ENCODE data around the gene PDE5A. TPM values are rescaled to one million over a fixed set of nuclear protein-coding genes. Genes with fewer than 3 reads are reported as not detected.
A peak's percentile ranks its signal among the peaks of the same experiment; 100 is the strongest.

The PDE5A gene
- total RNA-seq, 3 donors from 2014 or later = 7.5 to 49.8 (median 21.6) TPM

DNA sequence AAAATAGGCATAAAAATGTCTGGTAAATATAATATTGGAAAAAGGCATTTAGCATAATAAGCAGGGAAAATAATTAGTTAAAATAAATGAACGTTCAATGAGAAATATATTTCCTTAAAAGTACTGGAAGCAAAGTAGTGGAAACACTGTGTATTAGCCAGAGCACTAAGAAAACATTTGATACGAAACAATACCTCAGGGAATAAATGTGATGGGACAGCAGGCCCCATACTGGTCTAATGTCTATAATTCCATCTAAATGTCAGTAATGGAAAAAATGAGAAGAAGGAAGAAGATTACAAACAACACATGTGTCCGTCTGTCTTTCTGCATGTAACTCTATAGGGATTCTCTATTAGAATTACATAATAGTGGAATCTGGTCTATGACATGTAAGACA lies 79.0 kb downstream of the PDE5A start:
- Histone ChIP-seq H3K9me3 (no peaks in the 10 kb centered on the region), H3K4me1 (no peaks in the 10 kb centered on the region), H3K4me3 (no peak overlapping the region), H3K36me3 (no peaks in the 10 kb centered on the region), H3K27ac (no peak overlapping the region), H3K27me3 (no peaks in the 10 kb centered on the region)
- DNase-seq (ENCODE audit: low spot score in 2 of 2) = no peak
- intact Hi-C loops (cut with DNase I; ENCODE audit: low total_unique reads) = no loop called here
- TF ChIP-seq, protein P1, sequence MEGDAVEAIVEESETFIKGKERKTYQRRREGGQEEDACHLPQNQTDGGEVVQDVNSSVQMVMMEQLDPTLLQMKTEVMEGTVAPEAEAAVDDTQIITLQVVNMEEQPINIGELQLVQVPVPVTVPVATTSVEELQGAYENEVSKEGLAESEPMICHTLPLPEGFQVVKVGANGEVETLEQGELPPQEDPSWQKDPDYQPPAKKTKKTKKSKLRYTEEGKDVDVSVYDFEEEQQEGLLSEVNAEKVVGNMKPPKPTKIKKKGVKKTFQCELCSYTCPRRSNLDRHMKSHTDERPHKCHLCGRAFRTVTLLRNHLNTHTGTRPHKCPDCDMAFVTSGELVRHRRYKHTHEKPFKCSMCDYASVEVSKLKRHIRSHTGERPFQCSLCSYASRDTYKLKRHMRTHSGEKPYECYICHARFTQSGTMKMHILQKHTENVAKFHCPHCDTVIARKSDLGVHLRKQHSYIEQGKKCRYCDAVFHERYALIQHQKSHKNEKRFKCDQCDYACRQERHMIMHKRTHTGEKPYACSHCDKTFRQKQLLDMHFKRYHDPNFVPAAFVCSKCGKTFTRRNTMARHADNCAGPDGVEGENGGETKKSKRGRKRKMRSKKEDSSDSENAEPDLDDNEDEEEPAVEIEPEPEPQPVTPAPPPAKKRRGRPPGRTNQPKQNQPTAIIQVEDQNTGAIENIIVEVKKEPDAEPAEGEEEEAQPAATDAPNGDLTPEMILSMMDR (IDR thresholded peaks at IDR 0.05) = no peak

DNA sequence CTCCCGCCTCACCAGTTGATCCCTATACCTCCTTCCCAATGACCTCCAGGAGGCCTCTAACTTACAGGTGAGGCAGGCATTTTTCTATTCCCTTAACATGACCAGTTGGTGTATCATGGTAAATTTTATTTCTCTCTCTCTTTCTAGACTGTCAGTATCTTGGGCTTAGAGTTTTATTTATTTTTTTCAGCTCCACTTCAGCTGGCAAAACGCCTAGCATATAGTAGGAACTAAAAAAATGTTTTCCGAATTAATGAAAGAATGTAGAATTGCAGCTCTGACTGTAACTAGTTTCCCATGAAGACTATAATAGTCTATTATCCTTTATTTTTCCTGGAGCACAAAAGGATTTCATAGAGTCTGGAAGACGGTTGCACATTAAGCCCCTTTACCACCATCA lies 84.8 kb downstream of the PDE5A start:
- Histone ChIP-seq H3K4me1 (no peaks in the 10 kb centered on the region), H3K27me3 (no peaks in the 10 kb centered on the region), H3K9me3 (no peaks in the 10 kb centered on the region), H3K27ac (peak overlapping the region; percentile 33 to 34), H3K4me3 (no peak overlapping the region), H3K36me3 (no peaks in the 10 kb centered on the region)
- intact Hi-C loops (cut with DNase I; ENCODE audit: low total_unique reads) = no loop called here
- DNase-seq (ENCODE audit: low spot score in 2 of 2) = no peak
- no peak for TF ChIP-seq POLR2A (IDR thresholded peaks at IDR 0.05)

DNA sequence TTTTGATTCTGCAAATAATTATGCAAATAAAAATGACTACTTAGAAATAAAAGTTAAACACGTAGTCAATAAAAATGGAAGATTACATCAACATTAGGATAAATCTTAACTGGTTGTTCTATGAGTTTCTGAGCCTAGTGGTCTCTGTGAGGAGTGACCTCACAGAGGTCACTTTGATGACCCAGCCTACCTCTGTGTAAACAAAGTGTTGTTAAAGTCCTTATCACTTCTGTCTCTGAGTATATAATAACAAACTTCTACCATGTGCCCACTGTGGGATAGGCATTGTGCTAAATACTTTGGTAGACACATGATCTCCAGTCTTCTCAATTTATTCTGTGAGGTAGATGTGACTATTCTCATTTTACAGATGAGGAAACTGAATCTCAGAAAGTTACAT lies 85.4 kb downstream of the PDE5A start:
- intact Hi-C loops (cut with DNase I; ENCODE audit: low total_unique reads) = no loop called here
- H3K9me3 ChIP-seq = no peaks in the 10 kb centered on the region
- peak overlapping the region; percentile 33 to 34 for H3K27ac ChIP-seq
- H3K27me3 ChIP-seq = no peaks in the 10 kb centered on the region
- H3K36me3 ChIP-seq = no peaks in the 10 kb centered on the region
- no peak for DNase-seq (ENCODE audit: low spot score in 2 of 2)
- H3K4me1 ChIP-seq = no peaks in the 10 kb centered on the region
- no peak for TF ChIP-seq POLR2A (IDR thresholded peaks at IDR 0.05)
- TF ChIP-seq, protein P1 (IDR thresholded peaks at IDR 0.05) = no peak
- no peak for TF ChIP-seq POLR2AphosphoS5 (IDR thresholded peaks at IDR 0.05)
- no peak overlapping the region for H3K4me3 ChIP-seq

DNA sequence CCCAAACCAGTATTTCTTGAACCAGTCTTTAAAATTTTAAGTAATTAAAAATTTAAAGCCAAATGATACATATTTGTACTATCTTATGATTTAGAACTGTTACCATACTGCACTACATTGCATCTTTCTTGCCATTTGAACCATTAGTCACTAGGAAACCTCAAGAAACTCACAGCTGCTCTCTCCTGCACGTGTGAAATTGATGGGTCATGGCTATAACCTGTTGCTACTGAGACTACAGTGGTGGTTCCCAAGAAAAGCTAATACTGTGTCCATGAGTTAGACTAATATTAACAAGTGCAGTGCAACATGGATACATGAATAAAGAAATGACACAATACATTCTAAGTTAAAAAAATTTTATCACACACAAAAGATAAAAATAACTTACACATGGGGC lies 88.4 kb downstream of the PDE5A start:
- TF ChIP-seq POLR2A (IDR thresholded peaks at IDR 0.05) = no peak
- TF ChIP-seq POLR2AphosphoS5 (IDR thresholded peaks at IDR 0.05) = no peak
- TF ChIP-seq, protein P1 (IDR thresholded peaks at IDR 0.05) = no peak
- intact Hi-C loops (cut with DNase I; ENCODE audit: low total_unique reads) = no loop called here
- Histone ChIP-seq H3K9me3 (no peaks in the 10 kb centered on the region), H3K4me1 (no peaks in the 10 kb centered on the region), H3K36me3 (no peaks in the 10 kb centered on the region), H3K27ac (no peak overlapping the region), H3K4me3 (no peak overlapping the region), H3K27me3 (no peaks in the 10 kb centered on the region)
- DNase-seq (ENCODE audit: low spot score in 2 of 2) = no peak

DNA sequence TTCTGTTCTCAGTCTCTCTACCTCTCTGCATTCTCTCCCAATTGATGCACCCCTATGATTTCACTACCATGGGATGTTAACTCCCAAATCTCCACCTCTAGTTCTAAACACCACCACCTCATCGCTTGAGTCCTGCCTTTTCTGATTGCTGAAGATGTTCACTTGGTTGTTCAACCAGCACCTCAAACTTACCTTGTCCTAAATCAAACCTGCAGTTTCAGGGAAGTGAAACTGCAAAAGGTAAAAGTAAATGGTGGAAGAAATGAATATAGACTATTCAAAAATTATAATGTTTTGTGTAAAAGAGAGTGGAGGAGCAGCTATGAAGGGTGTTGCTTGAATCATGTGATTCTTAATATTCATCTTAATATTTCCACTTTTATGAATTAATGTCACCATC lies 91.0 kb downstream of the PDE5A start:
- intact Hi-C loops (cut with DNase I; ENCODE audit: low total_unique reads) = no loop called here
- no peaks in the 10 kb centered on the region for H3K4me1 ChIP-seq
- TF ChIP-seq POLR2AphosphoS5 (IDR thresholded peaks at IDR 0.05) (no peak), POLR2A (IDR thresholded peaks at IDR 0.05) (no peak)
- TF ChIP-seq, protein P1 (IDR thresholded peaks at IDR 0.05) = no peak
- no peak for DNase-seq (ENCODE audit: low spot score in 2 of 2)
- H3K4me3 ChIP-seq = no peak overlapping the region
- no peak overlapping the region for H3K27ac ChIP-seq
- H3K36me3 ChIP-seq = no peaks in the 10 kb centered on the region
- no peaks in the 10 kb centered on the region for H3K9me3 ChIP-seq
- H3K27me3 ChIP-seq = no peaks in the 10 kb centered on the region
